ENCODE data around the gene UBR2. TPM values are rescaled to one million over a fixed set of nuclear protein-coding genes. Genes with fewer than 3 reads are reported as not detected.
A peak's percentile ranks its signal among the peaks of the same experiment; 100 is the strongest.

Gene UBR2
- 13.2 TPM for polyA plus RNA-seq (2012; ENCODE audit: insufficient read length, low read depth)

DNA sequence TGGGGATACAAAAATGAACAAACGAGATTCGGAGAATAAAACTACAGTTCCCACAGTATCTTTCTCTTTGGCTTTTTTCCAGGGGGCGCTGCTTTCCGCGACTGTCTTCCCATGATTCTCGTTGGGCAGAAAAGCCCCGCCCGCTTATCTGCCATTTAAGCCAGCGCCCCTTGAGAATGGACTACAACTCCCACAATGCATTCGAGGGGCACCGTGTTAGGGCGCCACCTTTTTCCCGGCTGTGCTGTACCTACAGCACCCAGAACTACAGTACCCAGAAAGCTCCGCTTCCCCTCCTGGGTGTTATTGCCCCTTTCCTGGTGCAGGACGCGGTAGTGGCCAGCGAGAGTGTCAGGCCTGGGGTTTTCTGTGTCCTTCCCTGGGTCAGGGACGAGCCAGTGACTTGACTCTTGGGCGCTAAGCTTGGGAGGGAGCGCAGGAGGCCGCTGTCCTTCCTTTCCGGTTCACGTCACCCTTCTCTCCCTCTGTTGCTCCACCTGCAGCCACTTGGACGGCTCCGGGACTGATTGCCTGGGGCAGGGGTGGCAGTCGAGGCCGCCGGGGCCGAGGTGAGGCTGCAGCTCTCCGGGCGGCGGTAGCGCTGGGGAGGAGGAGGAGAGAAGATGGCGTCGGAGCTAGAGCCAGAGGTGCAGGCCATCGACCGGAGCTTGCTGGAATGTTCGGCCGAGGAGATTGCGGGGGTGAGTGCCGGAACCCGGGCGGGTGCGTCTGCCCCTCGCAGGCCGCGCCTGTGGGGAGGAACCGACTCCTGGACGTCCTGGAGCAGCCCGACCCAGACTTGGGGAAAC, at the start of gene UBR2:
Gene UBR2, plus strand, starts transcription at position 333 of the 809 bp plus-strand sequence. Its CDS starts 291 bp downstream, at position 624.
- TF ChIP-seq REST (IDR thresholded peaks at IDR 0.05; ENCODE audit: insufficient read depth in 1 of 2, low read depth in 2 of 2, low read length in 2 of 2) (0 out of 4 replicates have a peak, but pooled peaks of 1 of the 2 experiments have one; percentile 33), TAF1 (IDR thresholded peaks at IDR 0.05; ENCODE audit: borderline replicate concordance, insufficient read depth, low read length) (peak; percentile 69; the same call in 1 of the 2 replicates), POLR2AphosphoS5 (IDR thresholded peaks at IDR 0.05; ENCODE audit: low read depth, low read length) (peak; percentile 91), SIN3A (IDR thresholded peaks at IDR 0.05; ENCODE audit: borderline replicate concordance, insufficient read depth, low read length) (peak; percentile 90; the same call in 1 of the 2 replicates), FOXP2 (optimal IDR thresholded peaks at IDR 0.05; ENCODE audit: borderline replicate concordance, extremely low read depth, extremely low read length, insufficient read depth) (peak; percentile 21)

DNA sequence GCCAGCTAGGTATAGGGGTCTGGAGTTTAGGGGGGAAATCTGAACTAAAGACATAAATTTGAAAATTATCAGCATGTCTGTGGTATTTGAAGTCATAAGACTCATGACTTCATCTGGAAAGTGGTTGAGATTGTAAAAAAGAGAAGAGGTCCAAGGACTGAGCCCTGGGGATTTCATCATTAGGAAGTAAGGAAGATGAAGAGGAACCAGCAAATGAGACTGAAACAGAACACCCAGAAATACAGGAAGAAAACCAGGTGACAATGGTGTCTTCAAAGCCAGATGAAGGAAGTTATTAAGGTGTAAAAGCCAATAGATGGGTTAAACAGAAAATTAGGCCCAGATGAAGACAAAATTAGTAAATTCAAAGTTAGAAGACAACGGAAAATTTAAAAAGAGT, 49.1 kb upstream of the UBR2 start:
- TF ChIP-seq TAF1 (IDR thresholded peaks at IDR 0.05; ENCODE audit: borderline replicate concordance, insufficient read depth, low read length), result no peak
- no peak for TF ChIP-seq FOXP2 (optimal IDR thresholded peaks at IDR 0.05; ENCODE audit: borderline replicate concordance, extremely low read depth, extremely low read length, insufficient read depth)
- TF ChIP-seq REST (IDR thresholded peaks at IDR 0.05; ENCODE audit: insufficient read depth in 1 of 2, low read depth in 2 of 2, low read length in 2 of 2), result no peak
- no peak for TF ChIP-seq SIN3A (IDR thresholded peaks at IDR 0.05; ENCODE audit: borderline replicate concordance, insufficient read depth, low read length)
- TF ChIP-seq POLR2AphosphoS5 (IDR thresholded peaks at IDR 0.05; ENCODE audit: low read depth, low read length), result no peak

GRCh38 chr6:42519779-42520178, 44.0 kb upstream of the UBR2 start:
- TF ChIP-seq SIN3A (IDR thresholded peaks at IDR 0.05; ENCODE audit: borderline replicate concordance, insufficient read depth, low read length) (no peak), REST (IDR thresholded peaks at IDR 0.05; ENCODE audit: insufficient read depth in 1 of 2, low read depth in 2 of 2, low read length in 2 of 2) (no peak), TAF1 (IDR thresholded peaks at IDR 0.05; ENCODE audit: borderline replicate concordance, insufficient read depth, low read length) (no peak), FOXP2 (optimal IDR thresholded peaks at IDR 0.05; ENCODE audit: borderline replicate concordance, extremely low read depth, extremely low read length, insufficient read depth) (no peak), POLR2AphosphoS5 (IDR thresholded peaks at IDR 0.05; ENCODE audit: low read depth, low read length) (no peak)

- no peak for TF ChIP-seq SIN3A (IDR thresholded peaks at IDR 0.05; ENCODE audit: borderline replicate concordance, insufficient read depth, low read length)
- TF ChIP-seq TAF1 (IDR thresholded peaks at IDR 0.05; ENCODE audit: borderline replicate concordance, insufficient read depth, low read length), result no peak
- TF ChIP-seq REST (IDR thresholded peaks at IDR 0.05; ENCODE audit: insufficient read depth in 1 of 2, low read depth in 2 of 2, low read length in 2 of 2), result no peak
- TF ChIP-seq FOXP2 (optimal IDR thresholded peaks at IDR 0.05; ENCODE audit: borderline replicate concordance, extremely low read depth, extremely low read length, insufficient read depth), result no peak
Measured at GRCh38 chr6:42520786-42521607, 42.8 kb upstream of the UBR2 start.
